Parathyroid adenoma (tissue), 2 donors: Measurements from ENCODE around the gene CALD1.

Experiments
- H2AFZ ChIP-seq: fragments of 300-600 bp; sonication (generic); one replicate; pipeline ENCODE4 v1.7.0; 2017; ENCODE audit warnings: antibody characterized with exemption, mild to moderate bottlenecking
- H3K27ac ChIP-seq: fragments of 300-600 bp; sonication (generic); one replicate; pipeline ENCODE4 v1.7.0; 2017
- H3K27me3 ChIP-seq: fragments of 300-600 bp; sonication (generic); one replicate; pipeline ENCODE4 v1.7.0; 2017; ENCODE audit warnings: low read length; ENCODE audit not compliant: control insufficient read depth, insufficient read depth
- H3K36me3 ChIP-seq: fragments of 300-600 bp; sonication (generic); one replicate; pipeline ENCODE4 v1.7.0; 2017; ENCODE audit warnings: low read length; ENCODE audit not compliant: control insufficient read depth, insufficient read depth
- H3K4me1 ChIP-seq: fragments of 300-600 bp; sonication (generic); one replicate; pipeline ENCODE4 v1.7.0; 2017; ENCODE audit warnings: control low read depth
- H3K4me2 ChIP-seq: fragments of 300-600 bp; sonication (generic); one replicate; pipeline ENCODE4 v1.7.0; 2017; ENCODE audit warnings: low read length
- H3K4me3 ChIP-seq: fragments of 300-600 bp; sonication (generic); one replicate; pipeline ENCODE4 v1.7.0; 2017; ENCODE audit warnings: low read depth, low read length
- H3K79me2 ChIP-seq: fragments of 300-600 bp; sonication (generic); one replicate; pipeline ENCODE4 v1.7.0; 2017; ENCODE audit warnings: control low read depth
- H3K9ac ChIP-seq: fragments of 300-600 bp; sonication (generic); one replicate; pipeline ENCODE4 v1.7.0; 2017; ENCODE audit warnings: mild to moderate bottlenecking
- H3K9me3 ChIP-seq: fragments of 300-600 bp; sonication (generic); one replicate; pipeline ENCODE4 v1.7.0; 2017; ENCODE audit warnings: low read length; ENCODE audit not compliant: control insufficient read depth
- CTCF ChIP-seq: fragments of 300-600 bp; sonication (generic); IDR thresholded peaks from one replicate; pipeline ENCODE4 v1.7.0; 2017; ENCODE audit warnings: antibody characterized with exemption, mild to moderate bottlenecking
- donor health status: primary hyperparathyroidism.

Gene CALD1

GRCh38 chr7:134795231-134795630 lies 15.8 kb downstream of the CALD1 start:
- no peak overlapping the region for H2AFZ ChIP-seq
- H3K36me3 ChIP-seq, result no peaks in the 10 kb centered on the region
- H3K27me3 ChIP-seq, result no peaks in the 10 kb centered on the region
- TF ChIP-seq CTCF, result no peak
- no peak overlapping the region for H3K27ac ChIP-seq
- no peaks in the 10 kb centered on the region for H3K9me3 ChIP-seq
- peaks cover 3% of the 10 kb centered on the region for H3K4me1 ChIP-seq
- no peak overlapping the region for H3K9ac ChIP-seq
- H3K79me2 ChIP-seq, result no peaks in the 10 kb centered on the region
- no peak overlapping the region for H3K4me2 ChIP-seq
- no peak overlapping the region for H3K4me3 ChIP-seq

GRCh38 chr7:134798155-134798554 lies 18.7 kb downstream of the CALD1 start:
- H3K9me3 ChIP-seq, result no peaks in the 10 kb centered on the region
- no peak overlapping the region for H3K4me2 ChIP-seq
- no peaks in the 10 kb centered on the region for H3K36me3 ChIP-seq
- no peaks in the 10 kb centered on the region for H3K4me1 ChIP-seq
- no peak overlapping the region for H3K9ac ChIP-seq
- H3K27ac ChIP-seq, result no peak overlapping the region
- no peaks in the 10 kb centered on the region for H3K79me2 ChIP-seq
- H3K4me3 ChIP-seq, result no peak overlapping the region
- TF ChIP-seq CTCF, result no peak
- H2AFZ ChIP-seq, result no peak overlapping the region
- H3K27me3 ChIP-seq, result no peaks in the 10 kb centered on the region

GRCh38 chr7:134799377-134799776 lies 19.9 kb downstream of the CALD1 start:
- no peak for TF ChIP-seq CTCF
- Histone ChIP-seq H3K4me1 (no peaks in the 10 kb centered on the region), H3K36me3 (no peaks in the 10 kb centered on the region), H3K4me2 (no peak overlapping the region), H2AFZ (no peak overlapping the region), H3K79me2 (no peaks in the 10 kb centered on the region), H3K27me3 (no peaks in the 10 kb centered on the region), H3K4me3 (no peak overlapping the region), H3K9me3 (no peaks in the 10 kb centered on the region), H3K9ac (no peak overlapping the region), H3K27ac (no peak overlapping the region)

GRCh38 chr7:134802762-134803161 lies 23.3 kb downstream of the CALD1 start:
- Histone ChIP-seq H3K36me3 (no peaks in the 10 kb centered on the region), H3K27ac (no peak overlapping the region), H3K4me3 (no peak overlapping the region), H3K9ac (no peak overlapping the region), H3K4me2 (no peak overlapping the region), H3K9me3 (no peaks in the 10 kb centered on the region), H3K79me2 (no peaks in the 10 kb centered on the region), H2AFZ (no peak overlapping the region), H3K27me3 (no peaks in the 10 kb centered on the region), H3K4me1 (no peaks in the 10 kb centered on the region)
- TF ChIP-seq CTCF, result no peak

- Histone ChIP-seq H3K4me1 (no peaks in the 10 kb centered on the region), H3K9me3 (no peaks in the 10 kb centered on the region), H2AFZ (no peak overlapping the region), H3K27me3 (no peaks in the 10 kb centered on the region), H3K79me2 (no peaks in the 10 kb centered on the region), H3K36me3 (no peaks in the 10 kb centered on the region), H3K4me3 (no peak overlapping the region), H3K27ac (no peak overlapping the region), H3K4me2 (no peak overlapping the region), H3K9ac (no peak overlapping the region)
- TF ChIP-seq CTCF, result no peak
Measured at GRCh38 chr7:134804351-134804750, 24.9 kb downstream of the CALD1 start.
